ENCODE results near the gene UBAC1.
"Not testable (repeated sequence)": the region's sequence is repeated elsewhere in the genome, so short reads cannot be mapped to it uniquely, and the experiment has no call there.

UBAC1 gene

GRCh38 chr9:135978642-135979546 is 17.7 kb upstream of the UBAC1 start:
- DNase-seq = peak; percentile 33 to 69 (median 54)

DNA sequence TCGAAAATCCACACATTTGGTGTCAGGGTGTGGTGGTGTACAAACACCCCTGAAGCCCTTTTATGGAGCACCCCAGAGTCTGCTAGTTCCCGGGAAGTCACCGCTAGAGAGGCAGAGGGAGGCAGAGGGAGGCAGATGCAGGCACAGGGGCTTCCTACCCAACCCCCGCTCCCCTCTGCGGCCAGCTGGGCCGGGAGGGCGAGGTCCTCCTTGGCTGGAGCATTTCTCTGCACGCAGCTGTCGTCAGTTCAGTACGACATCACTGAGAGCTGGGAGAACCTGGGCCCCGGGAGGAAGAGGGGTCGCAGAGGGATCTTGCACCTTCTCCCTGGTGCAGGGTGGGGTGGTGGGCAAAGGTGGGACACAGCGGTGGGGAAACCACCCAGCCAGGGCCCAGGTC is 15.8 kb upstream of the UBAC1 start:
- no peak for DNase-seq

- DNase-seq = no peak
Measured at GRCh38 chr9:135976531-135976930, 15.4 kb upstream of the UBAC1 start.

DNA sequence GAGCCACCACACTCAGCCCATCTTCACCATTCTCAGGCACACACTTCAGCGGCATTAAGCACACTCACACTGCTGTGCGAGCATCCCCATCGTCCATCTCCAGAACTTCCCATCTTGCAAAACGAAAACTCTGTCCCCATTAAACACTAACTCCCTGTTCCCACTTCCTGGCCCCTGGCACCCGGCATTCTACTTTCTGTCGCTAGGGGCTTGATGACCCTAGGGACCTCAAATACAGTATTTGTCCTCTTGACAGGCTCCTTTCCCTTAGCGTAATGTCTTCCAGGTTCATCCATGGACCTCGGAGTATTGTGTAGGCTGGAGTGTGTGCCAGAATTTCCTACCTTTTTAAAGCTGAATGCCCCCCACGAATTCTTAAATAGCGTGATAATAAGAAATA is 14.7 kb upstream of the UBAC1 start:
- no peak for DNase-seq

GRCh38 chr9:135974220-135974573 is 13.0 kb upstream of the UBAC1 start:
- DNase-seq = no peak

DNA sequence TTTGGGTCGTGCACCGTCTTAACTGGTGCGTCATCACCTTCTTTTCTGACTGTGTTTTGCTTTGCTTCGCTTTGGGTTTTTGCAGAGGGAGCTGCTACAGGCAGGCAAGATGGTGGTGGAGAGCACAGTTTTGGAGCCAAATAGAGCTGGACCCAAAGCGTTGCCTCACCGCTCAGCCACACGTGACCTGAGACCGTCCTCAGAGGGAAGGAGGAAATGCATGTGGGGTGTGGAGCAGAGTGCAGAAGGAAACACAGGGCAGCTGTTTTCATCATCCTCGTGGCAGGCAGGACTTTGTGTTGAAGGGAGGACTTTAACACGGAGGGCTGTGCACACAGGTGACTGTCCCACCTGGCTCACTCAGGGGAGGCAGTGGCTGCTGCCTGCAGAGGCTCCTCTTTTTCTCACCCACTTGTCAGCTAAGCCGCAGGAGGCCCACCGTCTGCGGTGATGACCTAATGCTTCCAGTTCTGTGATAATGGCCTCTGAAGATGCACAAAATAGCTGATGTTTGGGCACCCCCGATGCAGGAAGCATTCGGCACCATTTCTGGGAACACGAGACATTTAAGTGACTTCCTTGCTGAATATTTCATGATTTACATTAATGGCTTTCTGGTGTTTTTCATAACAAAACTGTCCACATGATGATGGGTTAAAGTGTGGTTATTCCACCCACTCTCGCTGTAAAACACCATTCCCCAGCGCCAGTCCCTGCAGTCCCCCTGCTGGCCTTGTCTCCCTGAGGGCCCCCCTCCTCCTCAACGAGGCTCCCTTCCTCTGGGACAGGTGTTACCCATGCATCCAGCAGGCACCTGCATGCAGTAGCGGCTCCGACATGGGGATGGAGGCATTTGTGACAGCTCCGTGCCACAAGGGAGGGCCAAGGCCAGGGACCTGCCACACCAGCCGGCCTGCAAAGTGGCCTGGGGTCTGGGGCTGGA is 12.4 kb upstream of the UBAC1 start:
- no peak for DNase-seq

- peak in 3 of 5 donors; percentile 47 to 52 (median 50) for DNase-seq
Measured at GRCh38 chr9:135971892-135972291, 10.7 kb upstream of the UBAC1 start.

GRCh38 chr9:135971111-135971766 is 10.1 kb upstream of the UBAC1 start:
- DNase-seq = no peak

DNA sequence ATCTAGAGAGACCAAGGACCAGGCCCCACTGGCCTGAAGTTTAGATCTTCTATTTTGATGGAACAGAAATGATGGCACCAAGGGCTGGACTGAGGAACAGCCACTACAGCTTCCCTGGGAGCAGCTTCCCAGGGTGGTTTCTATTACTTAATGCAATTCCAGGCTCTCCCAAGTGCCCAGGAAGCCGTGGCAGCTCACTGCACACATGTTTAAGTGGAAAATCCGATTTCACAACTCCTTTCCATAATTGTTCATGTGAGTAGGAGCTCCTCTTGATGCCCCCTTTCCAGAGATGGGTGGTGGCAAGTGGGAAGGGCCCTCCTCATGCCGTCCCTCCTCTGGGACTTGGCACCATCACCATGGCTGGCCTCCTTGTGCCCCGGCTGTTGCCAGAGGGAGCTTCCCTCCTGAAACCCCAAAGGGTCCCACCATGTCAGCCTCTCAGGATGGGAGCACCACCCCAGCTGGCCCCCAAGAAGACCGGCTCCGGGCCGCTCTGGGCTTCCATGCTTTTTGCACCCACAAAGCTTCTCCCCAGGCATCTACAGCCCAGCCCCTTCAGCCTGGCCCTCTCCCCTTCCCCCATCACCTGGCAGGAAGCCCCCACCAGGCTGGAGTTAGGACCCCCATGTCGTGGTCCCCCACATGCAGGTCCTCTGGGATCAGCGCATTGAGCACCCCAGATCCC is 9.1 kb upstream of the UBAC1 start:
- no peak for DNase-seq

DNA sequence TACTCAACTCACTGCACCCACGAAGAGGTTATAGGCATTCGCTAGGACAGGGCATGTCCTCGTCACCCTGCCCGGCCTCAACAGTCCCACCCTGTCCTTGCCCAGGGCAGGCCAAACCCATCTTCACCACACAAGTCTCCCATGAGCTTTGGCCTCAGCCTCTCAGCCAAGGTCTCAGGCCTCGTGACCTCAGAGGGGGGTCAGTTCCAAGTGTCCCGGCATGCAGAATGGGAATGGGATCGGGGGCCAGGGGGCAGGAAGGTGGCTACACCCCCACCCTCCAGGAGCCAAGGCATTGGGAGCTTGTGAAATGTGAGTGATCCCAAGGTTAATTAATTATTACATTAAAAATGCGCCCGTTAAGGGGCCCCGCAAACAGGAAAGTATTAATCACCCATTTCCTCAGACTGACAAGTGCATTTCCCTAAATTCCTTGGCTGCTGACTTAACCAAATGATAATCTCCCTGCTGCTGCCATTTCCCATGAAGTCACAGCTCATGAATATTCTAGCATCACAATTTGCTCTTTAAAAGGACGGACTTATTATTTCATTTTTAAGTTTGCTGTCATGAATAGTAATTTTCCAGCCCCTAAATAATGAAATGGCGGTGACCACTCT is 8.0 kb upstream of the UBAC1 start:
- no peak for DNase-seq

DNA sequence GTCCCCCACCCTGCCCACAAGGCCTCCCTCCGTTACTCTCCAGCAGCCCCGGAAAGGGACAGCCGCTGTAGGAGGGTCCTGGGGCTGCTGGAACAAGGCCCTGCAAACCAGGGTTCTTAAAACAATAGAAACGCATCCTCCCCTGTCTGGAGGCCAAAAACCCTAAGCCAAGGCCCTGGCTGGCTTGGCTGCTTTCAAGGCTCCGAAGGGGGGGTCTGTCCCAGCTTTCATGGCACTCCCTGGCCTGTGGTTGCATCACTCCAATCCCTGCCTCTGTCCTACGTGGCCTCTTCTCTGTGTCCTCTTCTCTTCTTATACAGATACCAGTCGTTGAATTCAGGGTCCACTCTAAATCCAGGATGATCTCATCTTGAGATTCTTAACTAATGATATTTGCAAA is 7.4 kb upstream of the UBAC1 start:
- DNase-seq = no peak

GRCh38 chr9:135968083-135968476 is 6.9 kb upstream of the UBAC1 start:
- DNase-seq = no peak

- not testable (repeated sequence) for DNase-seq
Measured at GRCh38 chr9:135966916-135967260, 5.7 kb upstream of the UBAC1 start.

DNA sequence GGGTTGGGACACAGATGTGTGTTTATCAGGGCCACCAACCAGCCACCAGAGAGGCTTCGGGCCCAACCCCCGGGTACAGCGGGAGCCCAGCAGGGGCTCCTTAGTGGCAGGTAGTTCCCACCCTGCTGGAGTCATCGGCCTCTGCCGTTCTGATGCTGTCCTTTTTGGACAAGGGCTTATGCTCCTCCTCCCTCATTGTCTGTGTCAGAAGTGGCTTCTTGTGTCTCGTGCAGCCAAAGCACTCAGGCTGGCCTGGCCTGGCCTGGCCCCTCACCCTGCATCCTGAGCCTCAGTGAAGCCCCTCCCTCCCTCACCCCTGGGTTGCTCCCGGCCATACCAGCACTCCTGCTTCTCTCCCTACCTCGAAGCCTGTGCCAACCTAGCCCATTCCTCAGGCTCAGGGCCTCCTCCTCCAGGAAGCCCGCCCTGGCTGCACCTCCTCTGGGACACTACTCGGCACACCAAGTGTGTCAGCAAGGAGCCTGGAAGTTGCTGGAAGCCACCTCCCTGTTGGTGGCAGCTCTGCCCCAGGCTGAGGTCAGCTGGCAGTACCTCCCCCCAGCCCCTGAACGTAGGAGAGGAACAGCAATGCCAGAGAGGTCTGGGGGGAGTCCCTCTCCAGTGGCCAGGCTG is 4.1 kb upstream of the UBAC1 start:
- no peak for DNase-seq

- no peak for DNase-seq
Measured at GRCh38 chr9:135963938-135964337, 2.8 kb upstream of the UBAC1 start.

DNA sequence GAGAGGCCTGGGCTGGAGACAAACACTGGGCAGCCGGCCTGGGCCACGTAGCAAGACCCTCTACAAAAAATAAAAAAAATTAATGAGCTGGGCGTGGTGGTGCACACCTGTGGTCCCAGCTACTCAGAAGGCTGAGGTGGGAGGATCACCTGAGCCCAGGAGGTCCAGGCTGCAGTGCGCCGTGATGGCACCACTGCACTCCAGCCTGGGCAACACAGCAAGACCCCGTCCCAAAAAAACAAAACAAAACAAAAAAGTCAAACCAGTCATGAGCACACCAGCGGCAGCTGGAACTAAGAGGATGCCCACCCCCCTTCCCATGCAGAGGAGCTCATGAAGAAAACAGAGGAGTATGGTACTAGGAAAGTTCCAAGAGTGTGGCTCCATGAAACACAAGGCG is 2.2 kb upstream of the UBAC1 start:
- DNase-seq = no peak

DNA sequence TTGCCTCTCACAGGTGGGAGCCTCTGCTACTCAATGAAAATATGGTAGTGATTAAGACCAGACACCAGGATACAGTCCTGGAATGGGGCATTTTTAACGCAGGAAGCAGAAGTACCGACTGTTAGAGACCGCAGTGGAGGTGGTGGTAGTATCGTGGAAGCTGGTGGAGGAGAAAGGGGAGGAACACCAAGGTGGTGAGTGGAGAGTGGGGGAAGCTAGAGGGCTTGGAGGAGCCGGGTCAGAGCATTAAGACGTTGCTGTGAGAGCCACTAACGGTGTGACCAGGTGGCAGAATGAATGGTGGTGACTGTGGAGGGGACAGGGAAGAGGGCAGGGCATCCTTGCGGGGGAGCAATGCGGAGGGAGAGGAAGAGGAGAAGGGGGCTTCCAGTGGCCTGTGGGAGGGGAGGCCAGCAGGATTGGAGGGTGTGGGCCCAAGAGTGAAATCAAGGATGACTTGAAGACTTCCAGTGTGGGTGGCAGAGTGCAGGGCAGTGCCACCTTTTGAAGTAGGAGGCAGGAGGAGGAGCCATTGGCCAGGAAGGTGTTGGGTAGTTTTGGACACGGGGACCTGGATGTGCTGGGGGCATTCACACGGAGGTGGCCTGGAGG is 1.6 kb upstream of the UBAC1 start:
- no peak for DNase-seq

GRCh38 chr9:135961811-135962695 is 880 bp upstream of the UBAC1 start:
- DNase-seq = no peak

DNA sequence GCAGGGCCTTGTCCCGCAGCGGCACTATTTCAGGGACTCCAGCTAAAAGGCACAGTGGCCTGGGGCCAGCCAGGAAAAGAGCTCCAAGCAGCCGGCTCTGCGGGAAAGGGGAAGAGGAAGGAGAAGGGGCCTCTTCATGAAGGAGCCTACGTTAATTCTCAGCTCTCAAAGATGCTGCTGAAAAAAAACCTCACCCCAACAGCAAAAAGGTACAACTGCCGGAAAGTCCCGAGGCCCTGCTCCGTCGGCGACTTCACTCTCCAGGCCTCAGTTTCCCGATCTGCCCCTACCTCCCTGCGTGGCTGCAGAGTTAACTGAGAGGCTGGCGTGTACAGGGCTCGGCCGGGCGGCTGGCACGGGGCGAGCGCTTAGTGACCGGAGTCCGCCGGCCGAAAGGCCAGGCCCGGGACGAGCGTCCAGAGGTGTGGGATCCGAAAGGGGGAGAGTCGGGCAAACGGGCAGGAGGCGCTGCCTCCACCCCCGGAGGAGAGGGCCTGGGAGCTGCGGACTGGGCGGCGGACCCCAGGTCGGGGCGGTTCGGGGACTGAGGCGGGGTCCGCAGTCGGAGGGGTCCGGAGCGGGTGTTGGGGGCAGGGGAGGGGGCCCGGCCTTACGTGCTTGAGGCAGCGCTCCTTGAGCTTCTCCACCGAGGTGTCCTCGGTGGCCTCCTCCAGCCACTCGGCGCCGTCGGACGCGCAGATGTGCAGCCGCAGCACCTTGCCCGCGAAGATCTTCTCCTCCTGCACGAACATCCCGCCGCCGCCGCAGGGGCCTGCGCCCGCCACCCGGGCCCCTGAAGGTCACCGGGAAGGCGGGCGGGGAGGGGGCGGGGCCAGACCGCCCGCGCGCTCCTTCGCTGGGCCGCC is 529 bp downstream of the UBAC1 start:
- no peak for DNase-seq

All from T-helper 1 cell (primary cell).